Psoas muscle (tissue), 8 donors: Measurements from ENCODE around the gene SLC25A13. TPM values are rescaled to one million over a fixed set of nuclear protein-coding genes. Genes with fewer than 3 reads are reported as not detected.

Source experiments
- ATAC-seq, 4 donors: fragments of 200-7000 bp; cut with Tn5 transposase; one replicate each; pipeline ENCODE4 v1.9.1; 2020; ENCODE audit warnings: moderate library complexity in 3 of 4, mild to moderate bottlenecking in 2 of 4
- DNase-seq, 2 donors: peaks; one replicate each; pipeline ENCODE4 v3.0.0-alpha.2; 2020
- H3K27ac ChIP-seq: fragments of 200-600 bp; one replicate; pipeline ENCODE4 v1.8.0; 2022
- H3K27me3 ChIP-seq, 3 donors: fragments of 200-600 bp in 1 of 3; one replicate each; pipeline versions ENCODE4 v1.6.1 to v1.8.0; 2013 to 2022; ENCODE audit warnings: low read length in 2 of 3, mild to moderate bottlenecking in 2 of 3, moderate library complexity in 1 of 3; ENCODE audit not compliant: insufficient read depth in 3 of 3
- H3K36me3 ChIP-seq, 2 donors: fragments of 200-600 bp in 1 of 2; one replicate each; pipeline versions ENCODE4 v1.6.1 to v1.8.0; 2013 to 2022; ENCODE audit warnings: low read depth in 1 of 2, mild to moderate bottlenecking in 1 of 2, moderate library complexity in 1 of 2; ENCODE audit not compliant: insufficient read depth in 1 of 2
- H3K4me1 ChIP-seq: fragments of 200-600 bp; one replicate; pipeline ENCODE4 v1.8.0; 2022
- H3K4me3 ChIP-seq: fragments of 200-600 bp; one replicate; pipeline ENCODE4 v1.8.0; 2022; ENCODE audit warnings: mild to moderate bottlenecking
- H3K9me3 ChIP-seq: fragments of 200-600 bp; one replicate; pipeline ENCODE4 v1.8.0; 2022
- WGBS, 3 donors: extraction: QIAGEN DNeasy Blood & Tissue Kit; methylation state at CpG; one replicate each; pipeline versions ENCODE4 v1.1.6 to v1.1.7; 2013; 5-methylcytosine and 5-hydroxymethylcytosine counted together
- intact Hi-C, 2 donors: fragments of 100-400 bp; cut with DNase I; formaldehyde crosslinking; loops; one replicate each; pipeline versions ENCODE4 v1.11.0 to v1.14.2; 2022
- polyA plus RNA-seq, 3 donors: library from polyadenylated mRNA; stranded (reverse); fragments of 200-250 nt; gene quantifications; one replicate each; pipeline ENCODE4 v1.2.3, GENCODE V29; 2013
- total RNA-seq, 4 donors: library from RNA; stranded (reverse); fragmentation: NEBNext Ultra II Directional in 2 of 4; extraction: Animal tissue kit (Norgen Biotek cat#: 25700) in 2 of 4; gene quantifications; one replicate each; pipeline versions ENCODE4 v1.2.1 to v1.2.4, GENCODE V29; 2021 to 2023
- TF ChIP-seq, protein P1 (sequence below): fragments of 200-600 bp; IDR thresholded peaks from one replicate; pipeline ENCODE4 v1.8.0; 2022; ENCODE audit warnings: antibody characterized with exemption
- donor health status: healthy with polysubstance abuse.
- donor health status: DM: no; HTN: no; CAD: no; lungs with moderate emphysema.
- donor health status: Bipolar disorder and iron deficiency.
- donor health status: healthy.
- donor health status: DM: yes; HTN: yes; CAD: no.
- donor health status: DM: no; HTN: no; CAD: no.
- donor health status: DM: no; HTN: no; CAD: no.
- donor health status: DM: yes; HTN: yes; CAD: no.

The SLC25A13 gene
- total and polyA plus RNA-seq, 7 donors: 3.3 to 31.6 (median 9.0) TPM

GRCh38 chr7:96179837-96180236 is 142.1 kb downstream of the SLC25A13 start:
- no peak for DNase-seq
- intact Hi-C loops: no loop called here
- Histone ChIP-seq H3K9me3 (no peaks in the 10 kb centered on the region), H3K4me3 (no peak overlapping the region), H3K27me3 (no peaks in the 10 kb centered on the region), H3K4me1 (no peaks in the 10 kb centered on the region), H3K36me3 (peaks cover 2 to 88% of the 10 kb centered on the region in 2 donors), H3K27ac (no peak overlapping the region)
- TF ChIP-seq, protein P1, sequence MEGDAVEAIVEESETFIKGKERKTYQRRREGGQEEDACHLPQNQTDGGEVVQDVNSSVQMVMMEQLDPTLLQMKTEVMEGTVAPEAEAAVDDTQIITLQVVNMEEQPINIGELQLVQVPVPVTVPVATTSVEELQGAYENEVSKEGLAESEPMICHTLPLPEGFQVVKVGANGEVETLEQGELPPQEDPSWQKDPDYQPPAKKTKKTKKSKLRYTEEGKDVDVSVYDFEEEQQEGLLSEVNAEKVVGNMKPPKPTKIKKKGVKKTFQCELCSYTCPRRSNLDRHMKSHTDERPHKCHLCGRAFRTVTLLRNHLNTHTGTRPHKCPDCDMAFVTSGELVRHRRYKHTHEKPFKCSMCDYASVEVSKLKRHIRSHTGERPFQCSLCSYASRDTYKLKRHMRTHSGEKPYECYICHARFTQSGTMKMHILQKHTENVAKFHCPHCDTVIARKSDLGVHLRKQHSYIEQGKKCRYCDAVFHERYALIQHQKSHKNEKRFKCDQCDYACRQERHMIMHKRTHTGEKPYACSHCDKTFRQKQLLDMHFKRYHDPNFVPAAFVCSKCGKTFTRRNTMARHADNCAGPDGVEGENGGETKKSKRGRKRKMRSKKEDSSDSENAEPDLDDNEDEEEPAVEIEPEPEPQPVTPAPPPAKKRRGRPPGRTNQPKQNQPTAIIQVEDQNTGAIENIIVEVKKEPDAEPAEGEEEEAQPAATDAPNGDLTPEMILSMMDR: no peak
- no peak for ATAC-seq

- TF ChIP-seq, protein P1: no peak
- intact Hi-C loops: no loop called here
- DNase-seq (no peak), ATAC-seq (peak in 3 of 4 donors; percentile 43 to 78 (median 54))
- Histone ChIP-seq H3K27ac (no peak overlapping the region), H3K4me3 (no peak overlapping the region), H3K9me3 (no peaks in the 10 kb centered on the region), H3K36me3 (peaks cover 2 to 88% of the 10 kb centered on the region in 2 donors), H3K4me1 (no peaks in the 10 kb centered on the region), H3K27me3 (no peaks in the 10 kb centered on the region)
- 63 to 77% (median 68%) methylated on average over 3 of the region's 3 CpGs for WGBS, 3 donors
Measured at GRCh38 chr7:96179341-96179740, 142.6 kb downstream of the SLC25A13 start.

- Histone ChIP-seq H3K4me3 (no peak overlapping the region), H3K27ac (no peak overlapping the region), H3K4me1 (no peaks in the 10 kb centered on the region), H3K36me3 (peaks cover 5 to 88% of the 10 kb centered on the region in 2 donors), H3K27me3 (no peaks in the 10 kb centered on the region), H3K9me3 (no peaks in the 10 kb centered on the region)
- intact Hi-C loops: no loop called here
- TF ChIP-seq, protein P1: no peak
- 54 to 78% (median 66%) methylated on average over 2 of the region's 2 CpGs for WGBS, 3 donors
- ATAC-seq: peak in 2 of 4 donors; percentile 48 to 57
- DNase-seq: no peak
Measured at GRCh38 chr7:96178581-96178980, 143.3 kb downstream of the SLC25A13 start.

- DNase-seq: no peak
- Histone ChIP-seq H3K36me3 (peaks cover 3 to 86% of the 10 kb centered on the region in 2 donors), H3K4me1 (no peaks in the 10 kb centered on the region), H3K4me3 (no peak overlapping the region), H3K27ac (no peak overlapping the region), H3K9me3 (no peaks in the 10 kb centered on the region), H3K27me3 (no peaks in the 10 kb centered on the region)
- intact Hi-C loops: no loop called here
- ATAC-seq: no peak
- WGBS, 3 donors: 82 to 89% (median 88%) methylated on average over 3 of the region's 3 CpGs
- TF ChIP-seq, protein P1: no peak
Measured at GRCh38 chr7:96177353-96177752, 144.5 kb downstream of the SLC25A13 start.

- Histone ChIP-seq H3K36me3 (peaks cover 10 to 89% of the 10 kb centered on the region in 2 donors), H3K27me3 (no peaks in the 10 kb centered on the region), H3K9me3 (no peaks in the 10 kb centered on the region), H3K27ac (no peak overlapping the region), H3K4me1 (no peaks in the 10 kb centered on the region), H3K4me3 (no peak overlapping the region)
- 85 to 88% (median 87%) methylated on average over 4 of the region's 4 CpGs for WGBS, 3 donors
- no peak for ATAC-seq
- DNase-seq: no peak
- TF ChIP-seq, protein P1: no peak
- intact Hi-C loops: no loop called here
Measured at GRCh38 chr7:96174812-96175211, 147.1 kb downstream of the SLC25A13 start.
